Measurements from ENCODE around the gene UBE2S.

Gene UBE2S

GRCh38 chr19:55358943-55359908 is 48.4 kb downstream of the UBE2S start:
- DNase-seq: peak; percentile 95

GRCh38 chr19:55358493-55358892 is 49.1 kb downstream of the UBE2S start:
- DNase-seq: no peak

GRCh38 chr19:55355213-55355821 is 52.3 kb downstream of the UBE2S start:
- no peak for DNase-seq

- DNase-seq: no peak
These were observed 52.8 kb downstream of the UBE2S start, which contains the start of gene COX6B2 for GRCh38 chr19:55354698-55355212. Gene COX6B2, minus strand, starts transcription at chr19:55354719. Its CDS starts 198 bp downstream, at chr19:55354521.

GRCh38 chr19:55353803-55354697 is 53.5 kb downstream of the UBE2S start:
- peak; percentile 30 for DNase-seq

GRCh38 chr19:55353356-55353802 is 54.2 kb downstream of the UBE2S start:
- no peak for DNase-seq

GRCh38 chr19:55352549-55353145 is 54.9 kb downstream of the UBE2S start:
- DNase-seq: no peak

GRCh38 chr19:55352040-55352439 is 55.5 kb downstream of the UBE2S start:
- no peak for DNase-seq

GRCh38 chr19:55350620-55351315 is 56.8 kb downstream of the UBE2S start:
- no peak for DNase-seq

Measured in NCI-H2171 (cell line).